GM19025 (cell line): ENCODE results near the gene NAA15.
"Not testable (repeated sequence)": the region's sequence is repeated elsewhere in the genome, so short reads cannot be mapped to it uniquely, and the experiment has no call there.

Experiments used
- ATAC-seq: cut with Tn5 transposase; IDR thresholded peaks from one replicate; pipeline ENCODE4 v1.9.1; 2021; ENCODE audit warnings: mild to moderate bottlenecking, low read depth, moderate library complexity; ENCODE audit not compliant: unreplicated experiment

Gene NAA15

DNA sequence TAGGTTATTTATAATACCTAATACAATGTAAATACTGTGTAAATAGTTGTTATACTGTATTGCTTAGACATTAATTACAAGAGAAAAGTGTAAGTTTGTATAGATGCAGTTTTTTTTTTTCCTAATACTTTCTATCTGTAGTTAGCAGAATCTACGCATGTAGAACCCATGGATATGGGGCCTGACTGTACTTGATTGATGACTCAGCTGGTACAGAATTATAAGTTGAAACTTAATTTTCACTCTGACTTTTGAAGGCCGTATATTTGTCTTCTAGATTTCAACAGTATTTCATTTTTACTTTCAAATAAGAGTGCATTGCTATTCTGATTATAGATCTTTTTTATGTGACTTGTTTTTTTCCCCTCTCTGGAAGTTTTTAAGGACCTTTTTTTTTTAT is 31.7 kb downstream of the NAA15 start:
- no peak for ATAC-seq

DNA sequence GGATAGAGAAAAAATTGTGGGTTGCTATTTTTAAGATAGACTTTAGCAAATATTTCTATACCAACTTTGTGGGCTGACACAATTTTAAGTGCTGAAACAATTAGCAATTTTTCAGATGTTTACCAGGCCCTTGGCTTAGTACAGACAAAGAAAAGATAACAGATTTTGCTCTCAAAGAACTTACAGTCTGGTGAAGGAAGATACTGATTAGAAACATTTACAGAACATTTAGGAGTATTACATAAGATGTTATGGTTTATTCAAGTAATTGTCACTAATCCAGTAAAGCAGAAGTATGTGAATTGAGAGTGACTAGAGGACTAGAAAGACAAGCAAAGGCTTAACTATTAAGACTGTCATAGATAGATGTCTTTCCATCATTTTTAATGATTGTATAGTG is 36.3 kb downstream of the NAA15 start:
- no peak for ATAC-seq

DNA sequence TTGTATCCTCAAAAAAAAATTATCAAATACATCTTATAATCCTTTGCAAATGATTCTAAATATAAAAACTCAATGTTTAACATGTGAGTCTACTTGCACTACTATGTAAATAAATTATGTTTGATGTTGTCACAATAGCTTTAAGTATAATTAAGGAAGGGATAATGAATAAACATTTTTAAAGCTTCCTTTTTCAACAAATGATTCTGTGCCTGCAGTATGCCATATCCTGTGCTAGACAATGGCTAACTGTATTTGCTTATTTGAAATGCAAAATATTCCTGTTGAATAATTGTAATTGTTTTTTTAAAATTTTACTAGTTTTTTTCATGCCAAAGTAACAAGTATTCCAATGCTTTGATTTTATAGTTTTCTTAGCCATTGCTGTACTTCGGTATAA is 60.0 kb downstream of the NAA15 start:
- ATAC-seq: no peak

DNA sequence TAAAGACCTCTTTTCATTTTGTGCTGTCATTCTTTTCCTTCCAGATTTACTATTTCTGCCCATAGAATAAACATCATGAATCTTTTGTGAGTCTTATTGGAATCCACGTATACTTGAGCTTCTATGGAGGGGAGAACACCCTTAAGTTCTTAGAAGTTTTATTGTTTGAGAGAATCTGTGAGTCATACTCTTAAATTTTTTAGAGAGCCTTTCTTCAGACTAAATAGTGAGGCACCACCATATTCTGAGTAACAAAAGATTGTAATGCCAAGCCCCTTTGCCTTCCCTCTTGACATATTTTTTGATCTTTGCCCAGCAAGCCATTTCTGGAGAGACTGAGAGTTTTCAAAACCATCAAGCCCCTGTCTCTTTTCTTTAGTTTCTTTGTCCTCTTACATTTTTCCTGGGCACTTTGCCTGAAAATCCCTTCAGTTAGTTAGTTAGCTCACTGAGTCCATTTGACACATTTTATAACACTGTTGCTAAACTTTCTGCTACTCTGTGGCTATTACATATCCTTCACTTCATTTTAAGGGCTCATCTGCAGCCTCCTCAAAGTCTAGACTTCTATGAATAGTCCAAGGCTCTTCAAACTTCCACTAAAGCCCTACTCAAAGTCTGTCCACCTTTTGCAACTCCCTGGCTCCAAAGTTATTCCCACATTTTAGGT is 66.3 kb downstream of the NAA15 start:
- ATAC-seq: no peak

DNA sequence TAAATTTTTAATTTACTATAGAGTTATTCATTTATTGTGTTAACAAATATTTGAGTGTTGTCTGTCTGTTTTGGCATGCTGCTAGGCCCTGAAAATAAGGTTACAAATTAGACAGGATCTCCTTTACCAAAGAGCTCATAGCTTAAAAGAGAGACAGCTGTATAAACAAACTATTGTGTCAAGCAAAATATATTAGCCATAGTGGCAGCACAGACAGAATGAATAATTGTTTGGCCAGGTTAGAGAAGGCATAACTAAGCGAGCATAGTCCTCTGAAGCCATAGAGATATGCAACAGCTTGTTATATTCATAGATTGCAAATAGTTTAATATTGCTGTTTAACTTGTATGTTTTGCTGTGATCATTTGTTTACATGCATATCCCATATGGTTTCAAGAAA is 67.7 kb downstream of the NAA15 start:
- ATAC-seq: no peak

DNA sequence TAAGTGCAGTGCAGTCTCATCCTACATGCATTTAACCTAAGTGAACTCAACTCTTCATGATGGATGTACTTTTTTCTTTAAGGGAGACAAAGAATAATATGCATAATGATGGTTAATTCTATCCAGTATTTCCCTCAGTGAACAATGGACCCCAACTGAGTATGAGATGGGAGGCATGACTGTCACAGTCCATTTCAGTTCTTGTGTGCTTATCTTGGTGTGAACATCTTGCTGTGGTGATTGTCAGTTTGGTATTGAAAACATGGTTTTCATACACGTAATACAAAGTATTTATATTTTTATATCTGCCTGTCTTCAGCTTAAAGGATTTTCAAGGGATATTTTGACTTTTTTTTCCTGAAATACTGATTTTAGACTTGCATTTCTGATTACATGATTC is 72.9 kb downstream of the NAA15 start:
- no peak for ATAC-seq

DNA sequence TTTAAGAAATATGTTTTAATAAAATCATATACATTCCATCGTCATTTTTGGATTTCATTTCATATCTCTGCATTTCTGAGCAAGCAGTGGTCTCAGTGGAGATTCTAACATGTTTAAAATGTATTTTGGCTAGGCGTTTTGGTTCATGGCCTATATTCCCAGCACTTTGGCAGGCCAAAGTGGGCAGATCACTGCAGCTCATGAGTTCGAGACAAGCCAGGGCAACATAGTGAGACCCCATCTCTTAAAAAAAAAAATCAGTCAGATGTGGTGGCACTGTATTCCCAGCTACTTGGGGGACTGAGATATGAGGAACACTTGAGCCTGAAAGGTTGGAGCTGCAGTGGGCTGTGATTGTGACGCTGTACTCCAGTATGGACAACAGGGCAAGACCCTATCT is 85.1 kb downstream of the NAA15 start:
- no peak for ATAC-seq

DNA sequence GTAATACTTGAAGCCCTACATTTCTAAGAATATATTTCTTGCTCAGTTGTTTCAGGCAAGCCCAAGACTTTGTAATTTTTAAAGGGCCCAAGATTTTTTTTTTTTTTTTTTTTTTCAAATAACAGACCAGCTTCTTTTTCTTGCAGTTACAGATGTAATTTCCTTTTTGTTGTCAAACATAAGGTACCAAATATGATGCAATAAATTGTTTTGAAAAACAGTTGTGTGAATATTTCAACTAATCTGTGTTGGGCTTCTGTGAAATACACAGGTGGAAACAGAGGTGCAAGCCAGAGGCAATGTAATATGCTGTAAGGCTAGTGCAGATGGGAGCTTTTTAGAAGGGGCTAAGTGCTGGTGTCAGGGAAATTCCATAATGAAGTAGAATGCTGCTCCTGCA is 87.8 kb downstream of the NAA15 start:
- no peak for ATAC-seq

DNA sequence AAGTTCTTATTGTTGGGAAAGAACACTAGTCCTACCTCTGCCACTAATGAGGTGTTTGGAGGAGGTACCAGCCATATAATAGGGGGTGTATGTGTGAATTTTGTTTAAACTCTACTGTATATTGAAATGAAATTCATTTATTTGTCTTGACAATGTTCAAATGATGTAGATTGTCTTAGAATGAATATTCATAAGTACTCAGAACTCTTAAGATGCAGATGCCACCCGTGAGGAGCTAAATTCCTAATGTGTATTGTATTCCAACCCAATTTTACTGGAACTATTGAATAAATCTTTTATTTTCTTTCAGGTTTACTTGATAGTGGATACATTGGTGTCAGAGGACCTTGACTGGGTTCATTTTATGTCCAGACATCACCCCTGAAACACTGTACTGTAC is 88.7 kb downstream of the NAA15 start:
- ATAC-seq: no peak

DNA sequence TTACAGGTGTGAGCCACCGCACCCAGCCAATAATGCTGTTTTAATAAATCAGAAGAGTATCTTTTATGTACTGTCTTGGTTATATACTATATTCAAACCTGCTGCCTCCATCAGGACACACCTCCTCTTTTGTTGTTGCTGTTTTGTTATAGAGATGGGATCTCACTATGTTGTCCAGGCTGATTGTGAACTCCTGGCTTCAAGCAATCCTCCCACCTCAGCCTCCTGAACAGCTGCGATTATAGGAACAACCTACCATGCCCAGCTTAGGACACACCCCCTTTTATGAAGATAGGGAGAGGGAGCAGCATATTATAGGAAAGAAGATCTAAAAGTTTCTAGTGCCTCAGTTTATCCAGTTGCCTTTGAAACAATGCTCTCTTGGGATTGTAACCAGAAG is 90.4 kb downstream of the NAA15 start:
- no peak for ATAC-seq

DNA sequence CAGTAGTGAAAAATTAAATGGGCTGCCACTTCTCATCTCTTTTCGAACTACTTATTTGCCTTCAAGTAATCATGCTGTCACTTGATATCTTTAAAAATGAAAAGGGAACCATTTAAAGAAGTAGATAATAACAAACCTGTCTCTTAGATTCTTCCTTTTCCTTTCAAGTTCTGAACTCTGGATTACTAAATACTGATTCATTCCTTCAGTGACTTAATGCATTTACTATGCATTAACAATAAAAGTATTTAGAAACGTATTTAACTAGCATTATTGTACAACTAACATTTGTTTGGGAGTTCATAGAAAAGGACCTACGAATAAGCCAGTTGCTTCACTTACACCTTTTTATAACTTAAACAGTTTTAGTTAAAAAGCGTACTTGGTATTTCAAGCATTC is 91.5 kb downstream of the NAA15 start:
- no peak for ATAC-seq

DNA sequence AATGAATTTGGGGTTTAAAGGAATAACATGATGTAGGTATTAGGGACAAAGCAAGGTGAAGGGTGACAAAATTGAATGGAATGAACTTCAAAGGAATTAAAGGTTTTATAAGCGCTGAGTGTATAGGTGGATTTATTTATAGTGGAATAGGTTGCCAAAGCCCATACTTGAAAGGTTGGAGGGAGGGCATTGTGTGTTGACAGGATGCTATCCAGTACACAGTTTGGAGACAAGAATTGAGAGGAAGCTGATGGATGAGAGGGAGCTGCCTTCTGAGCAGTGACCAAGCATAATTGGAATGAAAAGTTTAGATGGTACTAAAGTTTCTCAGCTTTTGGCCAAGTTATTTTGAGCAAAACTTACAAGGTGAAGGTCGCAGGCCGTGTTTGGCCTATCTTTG is 100.1 kb downstream of the NAA15 start:
- ATAC-seq: no peak

DNA sequence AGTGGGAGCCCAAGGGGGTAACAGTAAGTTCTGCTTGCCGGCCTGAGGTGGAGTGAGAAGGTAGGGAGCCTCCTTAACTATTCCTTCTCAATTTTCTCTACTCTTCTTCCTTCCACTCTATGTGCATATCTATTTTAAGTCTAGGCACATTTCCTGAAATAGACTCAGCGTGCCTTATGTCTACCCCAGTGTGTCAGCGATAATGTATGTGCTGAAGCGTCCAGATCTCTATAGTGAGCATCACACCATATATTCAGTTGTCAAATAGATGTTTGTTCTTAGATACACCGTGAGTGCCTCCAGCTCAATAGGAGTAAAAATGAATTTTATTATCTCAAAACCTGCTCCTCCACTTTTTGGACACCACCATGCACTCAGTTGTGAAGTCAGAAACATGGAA is 101.1 kb downstream of the NAA15 start:
- no peak for ATAC-seq

DNA sequence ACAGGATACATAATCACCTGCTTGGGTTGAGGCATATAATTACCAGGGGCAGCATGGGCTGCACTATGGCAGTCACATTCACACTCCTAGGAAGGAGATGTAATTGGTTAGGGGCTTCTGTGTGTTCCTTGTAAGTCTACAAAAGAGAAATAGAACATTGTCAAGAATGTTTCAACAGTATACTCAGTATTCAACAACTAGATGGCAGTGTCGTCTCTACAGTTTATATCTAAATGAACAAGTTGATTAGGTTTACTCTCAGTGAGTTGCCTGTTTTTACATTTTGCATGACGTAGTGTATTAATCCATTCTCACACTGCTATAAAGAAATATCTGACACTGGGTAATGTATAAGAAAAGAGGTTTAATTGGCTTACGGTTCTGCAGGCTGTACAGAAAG is 102.2 kb downstream of the NAA15 start:
- no peak for ATAC-seq

DNA sequence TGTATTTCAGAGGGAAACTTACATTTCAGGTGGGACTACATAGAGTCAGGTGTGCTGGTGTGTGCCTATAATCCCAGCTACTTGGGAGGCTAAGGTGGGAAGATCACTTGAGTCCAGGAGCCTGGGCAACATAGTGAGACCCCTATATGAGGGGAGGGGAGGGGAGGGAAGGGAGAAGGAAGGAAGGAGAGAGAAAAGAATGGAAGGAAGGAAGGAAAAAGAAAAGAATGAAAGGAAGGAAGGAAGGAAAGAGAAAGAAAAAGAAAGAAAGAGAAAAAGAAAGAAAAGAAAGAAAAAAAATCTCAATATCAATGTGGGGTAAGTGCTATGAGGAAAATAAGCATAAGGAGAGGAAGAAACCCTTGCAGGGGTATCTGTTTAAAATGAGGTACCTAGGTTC is 109.0 kb downstream of the NAA15 start:
- ATAC-seq: no peak

DNA sequence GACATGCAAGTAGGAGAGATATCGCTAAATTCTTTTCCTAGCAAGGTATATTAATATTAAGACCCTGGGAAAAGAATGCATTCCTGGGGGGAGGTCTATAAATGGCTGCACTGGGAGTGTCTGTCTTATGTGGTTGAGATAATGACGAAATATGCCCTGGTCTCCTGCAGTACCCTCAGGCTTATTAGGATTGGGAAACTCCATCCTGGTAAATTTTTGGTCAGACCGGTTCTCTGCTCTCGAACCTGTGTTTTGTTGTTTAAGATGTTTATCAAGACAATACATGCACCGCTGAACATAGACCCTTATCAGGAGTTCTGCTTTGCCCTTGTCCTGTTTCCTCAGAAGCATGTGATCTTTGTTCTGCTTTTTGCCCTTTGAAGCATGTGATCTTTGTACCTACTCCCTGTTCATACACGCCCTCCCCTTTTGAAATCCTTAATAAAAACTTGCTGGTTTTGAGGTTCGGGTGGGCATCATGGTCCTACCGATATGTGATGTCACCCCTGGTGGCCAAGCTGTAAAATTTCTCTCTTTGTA is 113.4 kb downstream of the NAA15 start:
- not testable (repeated sequence) for ATAC-seq

DNA sequence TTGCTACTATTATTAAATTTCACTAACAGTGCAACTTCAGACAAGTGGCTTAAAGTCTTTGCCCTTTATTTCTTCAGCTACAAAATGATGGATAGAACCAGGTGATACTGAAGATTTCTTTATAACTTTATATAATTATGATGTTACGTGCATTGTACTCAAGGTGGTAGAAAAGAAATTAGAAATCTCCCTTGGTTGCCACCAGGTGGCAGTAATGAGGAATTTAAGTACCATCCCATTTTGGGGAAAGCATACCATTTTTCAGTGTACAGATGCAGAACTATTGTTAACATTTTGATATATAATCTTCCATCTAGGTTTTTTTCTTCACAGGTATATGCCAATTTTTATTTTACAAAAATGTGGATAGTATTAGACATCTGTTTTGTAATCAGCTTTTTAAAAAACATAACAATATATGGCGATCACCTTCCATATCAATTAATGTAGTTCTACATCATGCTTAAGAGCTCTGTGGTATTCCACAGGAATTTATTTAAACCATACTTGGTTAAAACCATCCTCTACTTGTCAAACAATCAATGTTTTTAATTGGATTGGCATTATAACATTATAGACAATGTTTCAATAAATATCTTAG is 114.9 kb downstream of the NAA15 start:
- ATAC-seq: no peak

DNA sequence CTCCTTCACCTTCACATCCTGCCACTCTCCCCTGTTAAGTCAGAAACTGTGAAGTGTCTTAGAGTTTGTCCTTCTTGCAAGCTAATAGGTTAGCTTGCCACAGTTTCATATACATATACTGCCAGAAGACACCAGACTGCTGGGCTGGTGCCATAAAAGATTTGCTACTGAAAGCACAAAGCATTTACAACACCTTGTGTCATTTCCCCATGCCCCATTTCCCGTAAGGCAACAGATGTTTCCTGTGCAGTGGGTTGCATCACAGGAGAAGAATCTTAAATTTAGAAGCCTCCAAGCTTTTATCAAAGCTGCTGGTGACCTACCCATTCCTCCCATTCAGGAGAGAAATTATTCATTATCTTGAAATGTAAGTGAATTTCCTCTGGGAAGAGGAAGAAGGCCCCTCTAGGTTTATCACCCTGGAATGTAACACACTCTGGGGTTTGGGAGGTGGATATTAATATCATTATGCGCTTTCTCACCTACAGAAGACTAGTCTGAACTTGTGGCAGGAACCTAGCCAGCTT is 118.1 kb downstream of the NAA15 start:
- ATAC-seq: peak; percentile 55

DNA sequence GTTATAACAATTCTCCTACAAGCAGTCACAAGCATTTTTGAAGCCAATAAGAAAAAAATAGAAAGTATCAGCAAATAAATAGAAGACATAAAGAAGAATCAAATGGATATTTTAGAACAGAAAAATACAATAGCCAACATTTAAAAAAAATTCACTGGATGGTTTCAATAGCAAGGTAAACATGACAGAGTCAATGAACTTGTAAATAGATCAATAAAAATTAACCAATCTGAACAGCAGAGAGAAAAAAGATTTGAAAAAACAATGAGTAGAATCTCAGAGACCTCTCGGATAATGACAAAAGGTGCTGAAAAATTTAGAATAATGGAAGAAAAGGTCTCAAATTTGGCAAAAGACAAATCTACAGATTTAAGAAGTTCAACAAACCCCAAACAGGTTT is 119.3 kb downstream of the NAA15 start:
- ATAC-seq: no peak

DNA sequence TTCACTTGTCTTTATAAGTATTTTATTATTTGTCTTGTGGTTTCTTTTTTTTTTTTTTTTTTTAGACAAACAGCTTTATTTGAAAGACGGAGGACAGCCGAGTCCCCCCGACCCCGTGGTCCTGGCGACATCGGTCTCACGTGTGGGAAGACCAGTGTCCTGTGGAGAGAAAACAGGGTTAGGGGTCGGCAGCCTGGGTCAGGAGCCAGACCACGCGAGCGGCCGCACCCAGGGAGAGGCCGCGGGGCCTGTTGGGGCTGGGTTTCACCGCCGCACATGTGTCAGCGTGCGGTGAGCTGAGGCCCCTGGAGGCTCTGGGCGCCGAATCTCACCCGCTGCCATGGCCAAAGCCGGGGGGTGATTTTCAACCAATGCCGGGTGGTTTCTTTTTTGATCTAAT is 134.8 kb downstream of the NAA15 start:
- no peak for ATAC-seq

DNA sequence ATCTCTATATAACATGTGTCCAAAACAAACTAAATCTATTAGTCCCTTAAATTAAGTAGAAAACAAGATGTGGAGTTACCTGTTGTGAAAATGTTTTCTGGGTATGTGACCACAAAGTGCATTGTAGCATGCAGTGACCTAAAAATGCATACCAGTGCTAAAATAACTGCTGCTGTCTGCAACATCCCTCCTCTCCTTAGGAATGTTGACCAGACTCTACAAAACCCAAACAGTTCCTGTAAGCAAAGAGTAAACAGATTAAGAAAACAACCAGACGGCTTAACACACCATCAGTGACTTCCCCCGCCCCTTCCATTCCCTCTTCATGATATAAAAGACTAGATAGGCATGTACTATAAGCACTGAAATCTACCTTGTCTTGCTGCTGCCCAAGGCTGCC is 136.8 kb downstream of the NAA15 start:
- no peak for ATAC-seq

DNA sequence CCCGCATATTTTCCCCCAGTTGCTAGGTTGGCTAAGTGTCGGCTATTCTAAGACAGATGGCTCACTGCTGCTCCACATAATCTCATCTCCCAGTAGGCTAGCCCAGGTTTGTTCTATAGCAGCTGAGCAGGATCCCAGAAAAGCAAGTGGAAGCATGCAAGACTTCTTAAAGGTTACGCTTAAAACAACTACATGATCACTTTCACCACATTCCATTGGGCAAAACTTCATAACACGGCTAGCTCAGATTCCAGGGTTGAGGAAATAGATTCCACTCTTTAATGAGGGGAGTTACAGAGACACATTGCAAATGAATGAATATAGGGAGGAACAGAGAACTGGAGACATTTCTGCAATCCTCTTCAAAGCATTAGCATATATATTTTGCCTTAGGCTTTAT is 139.7 kb downstream of the NAA15 start:
- no peak for ATAC-seq
